ENCODE results near the gene C5orf52. TPM values are rescaled to one million over a fixed set of nuclear protein-coding genes. Genes with fewer than 3 reads are reported as not detected.
"Not testable (repeated sequence)": the region's sequence is repeated elsewhere in the genome, so short reads cannot be mapped to it uniquely, and the experiment has no call there.

C5orf52 gene
- total and polyA plus RNA-seq, 2 donors (not counting 1 experiment from before 2014, with no cell fraction given): not detected

- DNase-seq (ENCODE audit: low read depth in 2 of 2): no peak
- no peak for TF ChIP-seq EZH2 (IDR thresholded peaks at IDR 0.05; ENCODE audit: low read length, missing control alignments)
- TF ChIP-seq, protein P1, sequence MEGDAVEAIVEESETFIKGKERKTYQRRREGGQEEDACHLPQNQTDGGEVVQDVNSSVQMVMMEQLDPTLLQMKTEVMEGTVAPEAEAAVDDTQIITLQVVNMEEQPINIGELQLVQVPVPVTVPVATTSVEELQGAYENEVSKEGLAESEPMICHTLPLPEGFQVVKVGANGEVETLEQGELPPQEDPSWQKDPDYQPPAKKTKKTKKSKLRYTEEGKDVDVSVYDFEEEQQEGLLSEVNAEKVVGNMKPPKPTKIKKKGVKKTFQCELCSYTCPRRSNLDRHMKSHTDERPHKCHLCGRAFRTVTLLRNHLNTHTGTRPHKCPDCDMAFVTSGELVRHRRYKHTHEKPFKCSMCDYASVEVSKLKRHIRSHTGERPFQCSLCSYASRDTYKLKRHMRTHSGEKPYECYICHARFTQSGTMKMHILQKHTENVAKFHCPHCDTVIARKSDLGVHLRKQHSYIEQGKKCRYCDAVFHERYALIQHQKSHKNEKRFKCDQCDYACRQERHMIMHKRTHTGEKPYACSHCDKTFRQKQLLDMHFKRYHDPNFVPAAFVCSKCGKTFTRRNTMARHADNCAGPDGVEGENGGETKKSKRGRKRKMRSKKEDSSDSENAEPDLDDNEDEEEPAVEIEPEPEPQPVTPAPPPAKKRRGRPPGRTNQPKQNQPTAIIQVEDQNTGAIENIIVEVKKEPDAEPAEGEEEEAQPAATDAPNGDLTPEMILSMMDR (conservative IDR thresholded peaks at IDR 0.05 in 1 of 2, IDR thresholded peaks at IDR 0.05 in 1 of 2; ENCODE audit: low read depth in 1 of 2, low read length in 2 of 2): no peak
- Histone ChIP-seq H3K4me2 (ENCODE audit: extremely low read depth, insufficient read depth, low read length) (no peak overlapping the region), H3K27me3 (ENCODE audit: control insufficient read depth, insufficient read depth, low read length) (no peaks in the 10 kb centered on the region), H3K4me3 (replicated peaks in 1 of 4; ENCODE audit: control extremely low read depth in 1 of 4, insufficient read depth in 1 of 4, low read depth in 3 of 4, low read length in 4 of 4) (no peak overlapping the region), H3K4me1 (ENCODE audit: control insufficient read depth, extremely low read depth, insufficient read depth, low read length) (no peaks in the 10 kb centered on the region), H4K20me1 (ENCODE audit: control insufficient read depth, extremely low read depth, insufficient read depth, low read length) (no peaks in the 10 kb centered on the region), H2AFZ (ENCODE audit: low read length) (no peak overlapping the region), H3K9me3 (ENCODE audit: control insufficient read depth, insufficient read depth, low read depth, low read length) (no peaks in the 10 kb centered on the region), H3K36me3 (ENCODE audit: control insufficient read depth, insufficient read depth, low read length) (no peaks in the 10 kb centered on the region), H3K27ac (ENCODE audit: insufficient read depth, low read length) (no peak overlapping the region), H3K79me2 (ENCODE audit: control insufficient read depth, insufficient read depth, low read length) (no peaks in the 10 kb centered on the region), H3K9ac (ENCODE audit: insufficient read depth, low read length) (no peak overlapping the region)
Observed at GRCh38 chr5:157687198-157687554, 15.8 kb downstream of the C5orf52 start.

- DNase-seq (ENCODE audit: low read depth in 2 of 2): no peak
- H4K20me1 ChIP-seq (ENCODE audit: control insufficient read depth, extremely low read depth, insufficient read depth, low read length): no peaks in the 10 kb centered on the region
- TF ChIP-seq, protein P1 (conservative IDR thresholded peaks at IDR 0.05 in 1 of 2, IDR thresholded peaks at IDR 0.05 in 1 of 2; ENCODE audit: low read depth in 1 of 2, low read length in 2 of 2): no peak
- no peak for TF ChIP-seq EZH2 (IDR thresholded peaks at IDR 0.05; ENCODE audit: low read length, missing control alignments)
- no peaks in the 10 kb centered on the region for H3K4me1 ChIP-seq (ENCODE audit: control insufficient read depth, extremely low read depth, insufficient read depth, low read length)
- no peak overlapping the region for H3K9ac ChIP-seq (ENCODE audit: insufficient read depth, low read length)
- no peaks in the 10 kb centered on the region for H3K27me3 ChIP-seq (ENCODE audit: control insufficient read depth, insufficient read depth, low read length)
- H2AFZ ChIP-seq (ENCODE audit: low read length): no peak overlapping the region
- H3K9me3 ChIP-seq (ENCODE audit: control insufficient read depth, insufficient read depth, low read depth, low read length): no peaks in the 10 kb centered on the region
- no peaks in the 10 kb centered on the region for H3K79me2 ChIP-seq (ENCODE audit: control insufficient read depth, insufficient read depth, low read length)
- H3K4me3 ChIP-seq (replicated peaks in 1 of 4; ENCODE audit: control extremely low read depth in 1 of 4, insufficient read depth in 1 of 4, low read depth in 3 of 4, low read length in 4 of 4): no peak overlapping the region
- no peak overlapping the region for H3K27ac ChIP-seq (ENCODE audit: insufficient read depth, low read length)
- no peaks in the 10 kb centered on the region for H3K36me3 ChIP-seq (ENCODE audit: control insufficient read depth, insufficient read depth, low read length)
- H3K4me2 ChIP-seq (ENCODE audit: extremely low read depth, insufficient read depth, low read length): no peak overlapping the region
Observed at GRCh38 chr5:157689942-157690689, 18.8 kb downstream of the C5orf52 start.

DNA sequence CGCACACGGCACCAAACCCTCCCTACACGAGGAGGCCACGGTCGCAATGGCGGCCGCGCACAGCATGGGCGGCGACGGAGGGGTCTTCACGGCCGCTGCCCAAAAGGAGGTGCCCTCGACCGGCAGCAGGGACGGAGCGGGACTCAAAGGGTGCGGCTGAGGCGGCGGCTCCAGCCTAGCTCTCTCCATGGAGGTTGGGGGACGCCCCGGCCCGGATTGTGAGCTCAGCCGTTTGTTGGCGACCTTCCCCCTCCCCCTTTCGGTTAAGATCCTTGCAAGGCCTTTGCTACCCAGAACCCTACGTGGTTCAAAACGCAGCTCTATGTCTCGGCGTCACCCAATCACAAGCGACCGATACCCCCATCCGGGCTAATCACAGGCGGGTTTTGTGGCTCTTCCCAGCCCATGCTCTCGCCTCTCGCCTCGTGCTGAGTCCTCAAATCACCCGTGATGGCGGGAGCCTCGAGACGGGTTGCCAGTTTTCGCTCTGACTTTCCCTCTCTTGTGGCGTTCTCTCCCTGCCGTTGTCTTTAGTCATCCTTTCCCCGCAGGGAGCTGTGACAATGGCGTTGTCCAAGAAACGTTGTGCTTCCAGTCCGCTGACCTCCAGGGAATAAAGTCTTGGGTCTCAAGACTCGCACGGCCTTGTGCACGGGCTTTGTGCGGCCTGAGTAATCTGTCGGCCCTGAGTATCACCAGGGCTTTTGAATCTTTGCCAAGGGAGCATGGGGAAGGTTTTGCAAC is 19.5 kb downstream of the C5orf52 start:
- H3K27me3 ChIP-seq (ENCODE audit: control insufficient read depth, insufficient read depth, low read length): no peaks in the 10 kb centered on the region
- no peak overlapping the region for H3K4me3 ChIP-seq (replicated peaks in 1 of 4; ENCODE audit: control extremely low read depth in 1 of 4, insufficient read depth in 1 of 4, low read depth in 3 of 4, low read length in 4 of 4)
- no peak overlapping the region for H2AFZ ChIP-seq (ENCODE audit: low read length)

GRCh38 chr5:157693816-157694215 is 22.5 kb downstream of the C5orf52 start:
- not testable (repeated sequence) for H3K4me3 ChIP-seq (replicated peaks in 1 of 4; ENCODE audit: control extremely low read depth in 1 of 4, insufficient read depth in 1 of 4, low read depth in 3 of 4, low read length in 4 of 4); H3K4me2 ChIP-seq (ENCODE audit: extremely low read depth, insufficient read depth, low read length); H3K27ac ChIP-seq (ENCODE audit: insufficient read depth, low read length); H3K9me3 ChIP-seq (ENCODE audit: control insufficient read depth, insufficient read depth, low read depth, low read length); H4K20me1 ChIP-seq (ENCODE audit: control insufficient read depth, extremely low read depth, insufficient read depth, low read length); H3K27me3 ChIP-seq (ENCODE audit: control insufficient read depth, insufficient read depth, low read length); H3K9ac ChIP-seq (ENCODE audit: insufficient read depth, low read length); H3K36me3 ChIP-seq (ENCODE audit: control insufficient read depth, insufficient read depth, low read length); H3K79me2 ChIP-seq (ENCODE audit: control insufficient read depth, insufficient read depth, low read length); H3K4me1 ChIP-seq (ENCODE audit: control insufficient read depth, extremely low read depth, insufficient read depth, low read length); DNase-seq (ENCODE audit: low read depth in 2 of 2); H2AFZ ChIP-seq (ENCODE audit: low read length)

More for the DNA sequence above, 19.5 kb downstream of the C5orf52 start:
- Histone ChIP-seq H3K4me2 (ENCODE audit: extremely low read depth, insufficient read depth, low read length) (no peak overlapping the region), H3K4me1 (ENCODE audit: control insufficient read depth, extremely low read depth, insufficient read depth, low read length) (no peaks in the 10 kb centered on the region), H3K36me3 (ENCODE audit: control insufficient read depth, insufficient read depth, low read length) (no peaks in the 10 kb centered on the region), H3K79me2 (ENCODE audit: control insufficient read depth, insufficient read depth, low read length) (no peaks in the 10 kb centered on the region), H3K27ac (ENCODE audit: insufficient read depth, low read length) (no peak overlapping the region), H4K20me1 (ENCODE audit: control insufficient read depth, extremely low read depth, insufficient read depth, low read length) (no peaks in the 10 kb centered on the region), H3K9ac (ENCODE audit: insufficient read depth, low read length) (no peak overlapping the region), H3K9me3 (ENCODE audit: control insufficient read depth, insufficient read depth, low read depth, low read length) (no peaks in the 10 kb centered on the region)
- TF ChIP-seq, protein P1 (conservative IDR thresholded peaks at IDR 0.05 in 1 of 2, IDR thresholded peaks at IDR 0.05 in 1 of 2; ENCODE audit: low read depth in 1 of 2, low read length in 2 of 2): no peak
- no peak for TF ChIP-seq EZH2 (IDR thresholded peaks at IDR 0.05; ENCODE audit: low read length, missing control alignments)
- no peak for DNase-seq (ENCODE audit: low read depth in 2 of 2)
